Inflammatory macrophage treated with lipopolysaccharide for 1 hour (primary cell): ENCODE data around the gene TBC1D22A.

Experiments
- DNase-seq, 2 donors: peaks; one replicate each; pipeline ENCODE4 v3.0.0-alpha.2; 2020 to 2022

TBC1D22A gene

DNA sequence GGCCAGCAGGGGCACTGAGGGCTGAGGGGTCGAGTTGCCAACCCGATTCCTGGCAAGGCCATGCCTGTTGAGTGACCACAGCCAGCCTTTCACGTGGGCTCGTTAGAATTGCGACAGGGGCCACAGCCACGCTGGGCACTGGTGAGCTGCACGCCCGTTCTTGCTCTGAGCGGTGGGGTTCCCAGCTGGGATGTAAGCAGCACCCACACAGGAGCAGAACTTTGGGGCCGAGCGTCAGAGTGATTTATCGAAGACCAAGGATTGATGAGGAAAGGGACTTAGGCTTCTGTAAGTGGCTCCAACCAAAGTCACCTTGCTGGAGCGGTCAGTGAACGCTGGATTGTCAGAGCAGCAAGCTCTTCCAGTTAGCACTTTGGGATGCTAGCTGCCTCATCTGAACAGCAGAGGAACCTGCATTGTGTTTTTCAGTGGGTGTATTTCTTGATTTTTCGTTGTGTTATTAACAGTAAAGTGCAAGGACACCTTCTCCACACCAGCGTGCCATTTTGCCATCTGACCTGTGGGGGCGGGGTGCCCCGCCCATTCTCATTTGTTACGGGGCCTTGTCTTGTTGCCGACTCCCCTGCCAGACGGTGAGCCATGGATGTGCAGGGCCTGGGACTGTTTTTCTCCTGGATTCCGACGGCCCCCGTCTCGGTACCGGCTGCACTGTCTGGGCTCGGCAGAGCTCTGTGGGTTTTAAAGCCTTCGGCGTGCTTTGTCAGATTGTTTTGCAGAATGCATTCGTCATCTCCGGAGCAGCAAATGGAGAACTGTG is 202.5 kb downstream of the TBC1D22A start:
- DNase-seq, result no peak

DNA sequence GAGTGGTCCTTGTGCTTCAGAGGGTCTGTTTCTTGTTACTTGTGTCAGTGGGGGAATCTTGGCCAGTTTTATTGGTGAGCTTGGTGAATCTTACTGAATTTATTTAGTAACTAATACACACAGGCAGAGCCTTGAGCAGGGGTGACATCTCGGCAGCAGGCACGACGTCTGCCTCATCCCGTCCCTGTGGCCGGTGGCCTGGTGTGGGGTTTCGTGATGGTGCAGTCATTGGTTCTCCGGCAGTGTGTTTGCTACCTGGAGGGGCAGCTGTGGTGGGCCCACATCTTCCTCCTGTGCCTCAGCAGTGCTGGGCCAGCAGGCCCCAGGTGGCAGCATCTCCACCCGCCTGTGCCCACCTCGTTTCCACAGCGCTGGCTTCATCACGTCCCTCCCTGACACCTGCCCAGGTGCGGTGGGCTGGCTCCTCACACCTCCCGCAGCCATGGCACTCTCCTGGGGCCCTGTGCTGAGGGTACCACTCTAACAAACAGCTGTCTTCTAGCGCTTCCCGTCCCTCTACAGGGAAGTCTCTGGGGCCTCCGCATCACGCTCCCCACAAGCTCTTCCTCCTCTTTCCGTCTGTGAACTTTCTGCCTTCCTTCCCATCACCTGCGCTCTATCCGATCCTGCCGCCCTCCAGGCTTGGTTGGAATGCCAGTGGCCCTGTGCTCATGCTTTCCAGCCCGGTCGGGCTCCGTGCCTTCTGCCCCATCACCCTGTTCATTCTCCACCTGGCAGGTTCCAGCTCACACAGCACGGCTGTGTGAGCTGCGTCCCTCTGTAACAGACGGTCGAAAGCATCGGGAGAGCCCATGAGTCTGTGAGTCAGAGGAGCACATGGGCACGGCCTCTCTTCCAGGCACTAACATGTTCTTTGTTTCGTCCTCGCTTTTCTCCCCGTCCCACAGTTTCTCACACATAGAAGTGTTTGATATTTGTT is 203.4 kb downstream of the TBC1D22A start:
- no peak for DNase-seq

DNA sequence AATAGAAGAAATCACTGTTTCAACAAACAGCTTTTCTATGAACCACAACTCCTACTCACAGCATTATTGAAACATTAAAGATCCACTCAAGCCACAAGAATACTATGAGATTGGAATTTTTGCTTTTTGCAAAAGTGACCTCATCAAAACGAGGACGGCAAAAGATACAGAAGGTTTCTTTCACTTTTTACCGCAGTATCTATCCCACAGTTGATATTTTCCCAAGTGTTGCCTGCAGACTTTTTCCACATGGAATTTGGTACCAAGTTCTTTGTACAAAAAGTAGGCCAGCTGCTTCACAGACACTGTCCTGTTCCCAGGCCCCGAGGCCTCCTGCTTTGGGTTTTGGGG is 204.0 kb downstream of the TBC1D22A start:
- DNase-seq, result no peak

DNA sequence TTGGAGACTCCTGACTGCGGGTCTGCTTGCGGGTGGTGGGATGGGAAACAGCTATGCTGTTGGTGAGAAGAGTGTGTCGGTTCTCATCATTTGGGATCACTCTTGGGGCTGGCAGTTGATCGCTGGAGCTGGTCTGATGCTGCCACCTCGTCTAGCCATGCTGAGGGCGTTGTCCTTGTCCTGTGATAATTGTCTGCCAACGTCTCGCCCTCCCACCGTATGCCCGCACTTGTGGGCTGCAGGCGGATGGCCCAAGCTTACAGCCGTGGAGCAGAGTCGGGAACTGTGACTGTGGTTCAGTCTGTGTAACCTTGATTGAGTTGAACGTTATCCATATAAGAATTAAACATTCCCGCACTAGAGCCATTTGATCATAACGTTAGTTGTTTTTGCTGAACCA is 204.4 kb downstream of the TBC1D22A start:
- no peak for DNase-seq

DNA sequence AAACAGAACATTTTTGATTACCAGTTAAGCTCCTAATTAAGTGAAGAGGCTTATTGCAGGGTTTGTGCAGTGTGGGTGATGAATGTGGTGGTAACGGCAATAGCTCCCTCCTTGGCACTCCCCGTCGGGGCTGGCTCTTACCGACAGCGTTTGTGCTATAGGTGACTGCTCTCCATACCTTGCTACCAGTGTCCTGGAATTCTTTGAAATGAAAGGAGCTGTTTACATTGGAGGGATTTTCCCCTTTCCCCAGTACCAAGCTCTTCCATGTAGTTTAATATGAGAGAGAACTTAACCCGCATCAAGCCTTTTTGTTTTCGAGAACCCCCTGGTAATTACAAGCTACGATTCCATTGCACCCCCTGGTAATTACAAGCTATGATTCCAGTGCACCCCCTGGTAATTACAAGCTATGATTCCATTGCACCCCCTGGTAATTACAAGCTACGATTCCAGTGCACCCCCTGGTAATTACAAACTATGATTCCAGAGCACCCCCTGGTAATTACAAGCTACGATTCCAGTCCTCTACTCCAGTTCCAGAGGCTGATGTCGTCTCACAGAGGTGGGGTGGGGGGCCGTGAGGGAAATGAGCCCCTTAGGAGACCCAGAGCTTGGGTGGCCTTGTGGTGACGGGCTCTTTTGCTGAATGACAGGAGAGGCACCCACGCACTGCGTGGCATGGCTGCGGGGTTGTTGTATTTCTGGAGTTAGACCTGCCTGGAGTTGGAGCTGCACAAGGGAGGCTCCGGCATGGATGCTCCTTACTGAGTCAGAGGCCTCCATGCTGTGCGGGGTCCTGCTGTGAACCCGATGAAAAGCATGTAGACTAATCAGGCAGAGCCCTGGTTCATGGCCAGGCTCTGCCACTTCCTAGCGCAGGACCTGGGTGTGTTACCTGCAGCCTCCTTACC is 205.3 kb downstream of the TBC1D22A start:
- no peak for DNase-seq

DNA sequence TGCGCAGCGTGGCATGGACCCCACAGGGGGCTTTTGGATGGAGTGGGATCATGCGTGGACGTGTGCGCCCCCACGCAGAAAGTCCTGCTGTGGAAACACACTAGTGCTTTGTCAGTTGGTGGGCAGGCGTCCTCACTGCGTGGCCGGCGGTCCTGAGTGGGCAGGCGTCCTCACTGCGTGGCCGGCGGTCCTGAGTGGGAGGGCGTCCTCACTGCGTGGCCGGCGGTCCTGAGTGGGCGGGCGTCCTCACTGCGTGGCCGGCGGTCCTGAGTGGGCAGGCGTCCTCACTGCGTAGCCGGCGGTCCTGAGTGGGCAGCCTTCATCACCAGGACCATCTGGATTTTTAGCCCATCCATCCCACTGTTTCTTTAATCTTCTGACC is 205.9 kb downstream of the TBC1D22A start:
- no peak for DNase-seq

DNA sequence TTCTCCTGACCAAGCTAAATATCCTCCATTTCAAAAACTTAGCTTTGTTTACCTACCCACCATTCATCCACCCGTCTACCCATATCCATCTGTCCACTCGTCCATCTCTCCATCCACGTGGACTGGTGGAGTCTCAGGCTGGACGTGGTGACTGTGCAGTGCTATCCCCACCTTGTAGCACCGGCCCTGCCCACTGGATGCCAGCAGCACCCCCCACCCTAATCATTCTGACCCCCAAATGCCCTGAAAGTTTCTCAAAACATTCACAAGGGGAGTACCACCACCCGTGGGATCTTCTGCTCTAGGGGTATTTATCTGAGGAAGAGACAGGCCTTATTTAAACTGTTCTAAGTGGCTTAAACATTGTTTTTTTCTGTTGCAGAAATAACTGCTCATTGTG is 206.4 kb downstream of the TBC1D22A start:
- DNase-seq, result no peak

DNA sequence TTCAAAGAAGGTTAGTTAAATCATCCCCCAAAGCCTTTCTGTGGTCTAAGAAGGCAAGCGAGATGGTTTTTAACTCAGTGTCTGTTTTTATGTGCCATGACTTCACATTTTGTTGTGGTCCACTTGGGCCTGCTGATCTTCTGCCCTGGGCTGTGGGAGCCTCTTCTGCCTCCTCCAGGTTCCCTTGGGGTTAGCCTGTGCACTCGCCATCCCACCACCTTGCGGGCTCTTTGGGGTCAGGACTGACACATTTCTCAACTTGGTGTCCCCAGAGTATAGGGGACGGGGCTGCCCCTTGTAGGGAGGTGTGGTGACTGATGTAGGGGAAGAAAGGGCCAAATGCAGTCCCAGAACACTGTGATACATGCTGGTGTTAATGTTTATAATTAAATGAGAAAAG is 207.0 kb downstream of the TBC1D22A start:
- DNase-seq, result no peak

DNA sequence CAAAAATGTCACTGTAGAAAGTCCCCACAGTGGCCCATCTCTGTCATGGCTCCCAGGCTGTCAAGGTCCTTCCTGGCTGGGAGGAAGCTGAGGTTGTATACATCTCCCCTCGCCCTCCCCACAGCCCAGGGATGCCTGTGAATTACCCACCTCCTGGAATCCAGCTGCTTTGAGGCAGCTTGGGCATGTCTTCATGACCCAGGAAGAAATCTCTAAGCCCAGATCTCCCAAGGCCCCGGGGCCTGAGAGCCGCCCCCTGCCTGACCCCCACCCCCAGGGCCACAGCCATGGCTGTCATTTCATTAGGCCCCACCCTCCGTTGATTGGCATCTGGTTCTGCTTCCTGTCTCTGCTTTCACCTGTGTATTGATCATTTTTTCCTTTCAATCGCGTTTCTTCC is 207.5 kb downstream of the TBC1D22A start:
- no peak for DNase-seq

DNA sequence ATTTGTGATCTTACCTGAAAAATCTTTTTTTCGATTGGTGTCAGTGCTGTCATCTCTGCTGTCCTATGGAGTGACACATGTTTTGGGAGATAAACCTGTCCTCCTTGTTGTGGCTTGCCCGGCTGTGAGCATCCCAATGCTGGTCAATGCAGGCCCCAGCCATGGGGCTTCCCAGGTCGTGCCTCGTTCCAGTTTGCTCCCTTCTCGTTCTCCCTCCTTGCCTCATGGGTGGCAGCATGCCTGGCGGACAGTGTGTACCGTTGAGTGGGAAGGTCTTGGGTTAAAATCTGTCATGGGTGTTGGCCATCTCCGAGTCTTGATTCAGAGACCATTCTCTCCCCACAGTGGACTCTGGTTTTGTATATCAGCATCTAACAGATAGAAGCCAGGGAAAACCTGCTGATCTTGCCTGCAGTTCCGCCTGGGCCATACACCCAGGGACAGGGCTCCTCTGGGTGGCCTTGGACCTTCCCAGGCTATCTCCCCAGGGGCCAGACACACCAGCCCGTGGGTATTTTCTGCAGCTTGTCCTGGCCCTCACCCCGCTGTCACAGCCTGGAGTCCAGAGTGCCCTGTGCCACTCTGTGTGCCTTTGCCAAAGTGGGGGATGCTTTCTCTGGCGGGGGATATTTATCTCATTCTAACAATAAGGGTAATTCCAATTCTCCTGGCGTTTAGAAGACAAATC is 208.1 kb downstream of the TBC1D22A start:
- DNase-seq, result no peak

DNA sequence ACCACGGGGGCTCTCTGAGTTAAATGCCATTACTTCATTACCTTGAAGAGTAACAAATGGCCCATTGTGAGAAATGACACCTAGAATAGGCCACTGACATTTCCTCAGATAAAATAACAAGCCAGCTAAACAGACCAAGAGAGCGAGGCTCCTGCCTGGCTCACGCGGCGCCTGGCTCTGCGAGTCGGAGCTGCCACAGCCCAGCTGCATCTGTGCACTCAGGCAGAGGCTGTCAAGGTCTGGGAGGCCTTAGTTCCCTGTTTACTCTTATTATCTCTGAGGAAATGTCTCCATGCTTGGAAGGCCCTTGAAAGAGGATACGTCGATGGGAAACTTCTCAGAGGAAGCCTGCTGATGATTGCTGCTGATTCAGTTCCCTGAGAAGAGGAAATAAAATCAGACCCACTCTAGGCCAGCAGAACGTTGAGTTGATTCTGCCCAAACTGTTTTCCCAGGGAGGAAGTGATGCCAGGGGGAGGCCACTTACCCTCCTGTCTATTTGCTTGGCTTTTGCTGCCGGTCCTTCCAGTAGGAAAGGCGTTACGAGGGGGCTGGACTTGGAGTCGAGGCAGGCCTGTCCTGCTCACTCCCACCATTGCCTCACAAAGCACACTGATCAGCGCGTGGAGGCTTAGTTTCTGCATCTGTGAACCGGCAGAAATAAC is 208.8 kb downstream of the TBC1D22A start:
- DNase-seq, result peak; percentile 68 to 72

DNA sequence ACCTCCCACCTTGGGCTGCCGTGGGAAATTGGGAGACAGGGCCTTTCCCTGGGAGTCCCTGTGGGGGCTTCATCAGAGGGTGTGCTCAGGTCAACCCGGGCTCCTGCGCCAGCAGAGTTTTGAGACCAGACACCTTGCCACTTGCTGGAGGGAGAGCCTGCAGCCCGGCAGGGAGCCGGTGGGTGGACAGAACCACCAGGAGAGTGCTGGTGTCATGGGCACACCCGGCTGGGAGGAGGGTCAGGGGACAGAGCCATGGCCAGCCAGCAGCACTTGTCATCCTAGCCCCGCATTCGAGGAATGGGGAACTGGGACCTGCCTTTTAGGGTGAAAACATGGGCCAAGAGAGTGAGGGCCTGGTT is 209.3 kb downstream of the TBC1D22A start:
- DNase-seq, result no peak

DNA sequence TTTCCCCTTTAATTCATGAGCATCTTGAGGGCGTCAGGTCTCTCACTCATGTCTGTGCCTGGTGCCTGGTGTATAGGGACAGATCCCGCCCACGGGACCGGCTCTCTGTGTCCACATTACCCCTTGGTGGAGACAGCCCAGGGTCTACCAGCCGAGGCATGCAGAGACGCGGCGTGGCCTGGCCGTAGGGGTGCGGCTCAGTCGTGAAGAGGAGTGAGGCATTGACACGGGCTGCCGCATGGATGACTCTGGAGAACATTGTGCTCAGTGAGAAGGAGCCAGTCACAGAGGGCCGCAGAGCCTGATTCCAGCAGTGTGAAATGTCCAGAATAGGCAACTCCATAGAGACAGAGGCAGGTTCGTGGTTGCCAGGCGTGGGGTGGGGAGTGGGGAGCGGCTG is 209.8 kb downstream of the TBC1D22A start:
- no peak for DNase-seq

DNA sequence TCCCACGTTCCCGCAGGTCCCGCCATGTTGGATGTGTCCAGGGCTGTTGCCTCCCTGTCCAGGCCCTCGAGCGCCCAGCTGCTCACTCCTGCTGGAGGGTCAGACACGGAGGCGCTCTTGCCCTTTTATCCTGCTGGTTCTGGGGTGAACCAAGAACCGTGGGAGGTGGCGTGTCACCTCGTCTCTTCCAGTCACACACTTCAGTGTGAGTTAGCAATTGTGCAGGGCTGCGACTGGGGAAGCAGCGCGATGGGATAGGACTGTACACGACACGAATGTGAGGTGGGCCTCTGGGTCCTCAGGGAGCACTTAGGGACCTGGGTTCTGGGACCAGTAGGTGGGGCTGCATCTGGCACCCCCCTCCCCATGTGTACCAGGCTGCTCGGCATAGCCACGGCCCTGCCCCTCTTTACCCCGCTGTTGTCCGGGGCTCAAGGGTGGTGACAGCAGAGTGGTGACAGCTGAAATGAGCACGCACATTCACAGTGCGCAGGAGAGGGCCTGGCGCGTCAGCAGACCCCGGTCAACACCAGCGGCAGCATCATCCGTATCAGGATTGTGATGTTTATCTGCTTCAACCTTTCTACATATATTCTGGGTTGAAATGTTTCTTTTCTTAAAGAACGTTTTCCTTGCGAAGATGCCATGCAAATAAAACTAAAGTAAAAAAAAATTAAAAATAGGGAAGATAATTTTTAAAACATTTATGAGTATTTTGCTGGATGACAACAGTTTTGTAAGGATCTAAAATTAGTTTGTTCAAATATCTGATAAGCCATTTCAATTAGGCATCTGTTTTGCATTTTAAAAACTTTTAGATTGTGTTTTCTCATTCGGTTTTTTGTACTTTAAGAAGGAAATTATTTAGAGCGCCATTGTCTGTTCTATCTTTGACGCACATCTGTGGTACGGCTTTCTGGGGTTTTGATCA is 210.7 kb downstream of the TBC1D22A start:
- DNase-seq, result no peak

DNA sequence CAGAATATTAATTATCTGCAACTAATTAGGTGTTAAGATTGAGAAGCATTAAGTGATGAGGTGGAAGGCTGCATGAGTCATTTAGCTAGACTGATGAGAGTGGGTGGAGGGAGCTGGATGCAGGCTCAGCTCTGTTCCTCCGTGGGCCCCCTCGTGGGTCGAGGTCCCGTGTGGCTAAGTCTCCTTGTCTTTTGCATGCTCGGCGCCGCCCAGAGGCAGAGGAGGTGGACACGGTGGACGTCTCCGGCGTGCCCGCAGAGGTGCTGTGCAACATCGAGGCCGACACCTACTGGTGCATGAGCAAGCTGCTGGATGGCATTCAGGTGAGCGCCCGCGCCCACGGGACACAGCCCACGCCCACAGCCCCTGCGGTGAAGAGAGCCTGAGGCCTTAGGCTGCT is 211.6 kb downstream of the TBC1D22A start:
- DNase-seq, result no peak

DNA sequence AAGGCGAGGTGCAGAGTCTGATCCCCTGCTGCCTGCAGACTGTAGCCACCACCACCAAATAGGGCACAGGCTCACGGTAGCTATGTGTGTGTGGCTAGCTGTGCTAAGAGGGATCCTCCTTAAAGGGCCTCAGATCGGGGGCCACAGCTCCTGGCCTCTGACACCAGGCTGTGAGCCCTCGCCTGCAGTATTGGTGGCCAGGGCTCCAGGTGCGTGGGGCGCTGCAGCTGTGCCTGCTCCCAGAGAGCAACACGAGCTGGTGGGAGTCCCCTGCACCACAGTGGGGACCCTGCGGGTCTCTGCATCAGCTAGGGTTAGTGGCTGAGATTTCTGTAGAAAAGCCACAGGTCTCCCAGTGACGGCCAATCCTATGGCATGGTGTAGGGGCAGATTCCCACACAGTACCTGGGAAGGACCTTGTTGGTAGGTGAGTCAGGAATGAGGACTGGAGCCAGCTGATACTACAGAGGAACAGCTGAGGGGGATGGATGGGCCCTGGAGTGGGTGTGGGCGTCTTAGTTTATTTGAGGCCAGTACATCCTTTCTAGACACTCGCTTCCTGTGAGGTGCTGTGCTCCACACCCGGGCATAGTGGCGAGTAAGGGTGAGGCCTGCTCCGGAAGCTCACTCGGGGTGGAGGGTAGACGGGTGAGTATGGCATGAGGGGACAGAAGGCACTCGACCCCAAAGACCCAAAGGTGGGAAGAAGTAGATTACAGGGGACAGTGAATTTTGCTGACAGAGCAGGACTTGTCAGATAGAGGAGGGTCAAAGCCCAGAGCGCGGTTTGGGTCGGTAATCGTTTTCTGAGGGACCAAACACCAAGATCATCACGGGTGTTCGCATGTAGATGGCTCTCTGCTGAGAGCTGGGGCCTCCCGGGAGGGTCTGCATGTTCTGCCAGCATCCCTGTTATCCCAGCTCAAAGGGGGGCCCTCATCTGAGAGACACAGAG is 212.5 kb downstream of the TBC1D22A start:
- DNase-seq, result no peak

DNA sequence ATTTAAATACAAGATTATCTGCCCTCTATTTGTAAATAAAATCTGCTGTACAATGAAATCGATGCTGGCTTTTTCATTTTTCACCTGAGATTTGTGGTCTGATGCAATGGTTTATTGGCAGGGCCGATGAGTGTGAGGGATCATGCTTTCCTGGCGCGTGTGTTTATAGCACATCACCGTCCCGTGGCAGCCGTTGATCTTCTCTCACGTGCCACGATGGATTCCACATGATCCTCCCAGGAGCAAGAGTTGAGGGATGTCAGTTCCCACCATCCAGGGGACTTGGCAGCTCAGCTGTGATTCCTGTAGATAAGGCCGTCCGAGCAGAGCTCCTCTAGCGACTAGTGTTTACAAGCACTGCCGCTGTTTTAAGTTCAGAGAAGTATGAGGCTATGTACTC is 213.7 kb downstream of the TBC1D22A start:
- DNase-seq, result no peak

DNA sequence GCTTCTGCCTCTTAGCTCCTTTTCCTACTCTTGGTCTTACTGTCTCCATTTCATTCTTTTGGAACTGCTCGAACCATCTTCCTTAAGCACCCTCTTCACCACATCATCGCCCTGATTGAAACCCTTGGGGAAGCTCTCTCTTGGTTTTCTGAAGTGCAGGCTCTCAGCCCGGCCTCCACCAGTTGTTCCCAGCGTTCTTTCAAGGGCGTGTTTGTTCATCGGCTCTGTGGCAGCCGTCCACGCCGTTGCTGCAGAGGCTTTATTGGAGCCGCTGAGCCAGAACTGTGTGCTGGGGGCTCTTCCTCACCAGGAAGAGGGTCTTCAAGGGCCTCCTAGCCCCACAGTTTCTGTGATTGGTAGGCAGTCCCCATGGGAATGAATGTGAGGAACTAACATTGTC is 214.1 kb downstream of the TBC1D22A start:
- no peak for DNase-seq

DNA sequence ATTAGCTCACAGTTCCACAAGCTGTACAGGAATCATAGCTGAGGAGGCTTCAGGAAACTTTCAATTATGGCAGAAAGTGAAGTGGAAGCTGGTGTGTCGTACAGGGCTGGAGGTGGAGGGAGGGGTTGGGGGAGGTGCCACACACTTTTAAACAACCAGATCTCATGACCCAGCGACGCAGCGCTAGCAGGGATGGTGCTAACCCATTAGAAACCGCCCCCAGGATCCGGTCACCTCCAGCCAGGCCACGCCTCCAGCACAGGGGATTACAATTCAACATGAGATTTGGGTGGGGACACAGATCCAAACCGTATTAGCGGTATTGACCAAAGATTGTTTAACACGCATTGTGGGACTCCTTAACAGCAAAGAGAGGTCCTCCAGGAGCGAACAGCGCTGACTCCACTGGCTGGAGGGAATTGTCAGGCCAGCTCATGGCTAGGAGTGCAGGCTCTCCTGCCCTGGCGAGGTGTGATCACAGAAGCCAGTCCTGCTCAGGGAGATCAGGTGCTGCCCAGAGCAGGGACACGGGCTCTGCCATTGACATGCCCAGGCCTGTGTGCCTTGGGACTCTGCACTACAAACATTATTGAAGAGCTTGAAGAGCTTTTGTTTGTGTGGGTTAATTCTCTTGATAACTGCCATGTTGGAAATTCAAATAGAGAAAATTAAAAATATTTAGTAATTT is 215.3 kb downstream of the TBC1D22A start:
- no peak for DNase-seq
